Hematopoietic multipotent progenitor cell (in vitro differentiated cells): ENCODE results near the gene FAM120A. TPM values are rescaled to one million over a fixed set of nuclear protein-coding genes. Genes with fewer than 3 reads are reported as not detected.

Experiments
- DNase-seq, 3 donors: peaks; one replicate each; pipeline ENCODE4 v3.0.0-alpha.2; 2011 to 2015; ENCODE audit warnings: low read depth in 2 of 3, low spot score in 2 of 3
- total RNA-seq: library from RNA; depleted of rRNA; stranded (reverse); fragments of >200 nt; gene quantifications from one replicate; pipeline ENCODE4 v1.2.3, GENCODE V29; 2012

The FAM120A gene
- total RNA-seq, 1 donor: 107 TPM

GRCh38 chr9:93574900-93575795, 123.7 kb downstream of the FAM120A start:
- DNase-seq: no peak

- peak in 2 of 3 donors; percentile 51 to 66 for DNase-seq
Measured at GRCh38 chr9:93575796-93576257, 124.3 kb downstream of the FAM120A start.

DNA sequence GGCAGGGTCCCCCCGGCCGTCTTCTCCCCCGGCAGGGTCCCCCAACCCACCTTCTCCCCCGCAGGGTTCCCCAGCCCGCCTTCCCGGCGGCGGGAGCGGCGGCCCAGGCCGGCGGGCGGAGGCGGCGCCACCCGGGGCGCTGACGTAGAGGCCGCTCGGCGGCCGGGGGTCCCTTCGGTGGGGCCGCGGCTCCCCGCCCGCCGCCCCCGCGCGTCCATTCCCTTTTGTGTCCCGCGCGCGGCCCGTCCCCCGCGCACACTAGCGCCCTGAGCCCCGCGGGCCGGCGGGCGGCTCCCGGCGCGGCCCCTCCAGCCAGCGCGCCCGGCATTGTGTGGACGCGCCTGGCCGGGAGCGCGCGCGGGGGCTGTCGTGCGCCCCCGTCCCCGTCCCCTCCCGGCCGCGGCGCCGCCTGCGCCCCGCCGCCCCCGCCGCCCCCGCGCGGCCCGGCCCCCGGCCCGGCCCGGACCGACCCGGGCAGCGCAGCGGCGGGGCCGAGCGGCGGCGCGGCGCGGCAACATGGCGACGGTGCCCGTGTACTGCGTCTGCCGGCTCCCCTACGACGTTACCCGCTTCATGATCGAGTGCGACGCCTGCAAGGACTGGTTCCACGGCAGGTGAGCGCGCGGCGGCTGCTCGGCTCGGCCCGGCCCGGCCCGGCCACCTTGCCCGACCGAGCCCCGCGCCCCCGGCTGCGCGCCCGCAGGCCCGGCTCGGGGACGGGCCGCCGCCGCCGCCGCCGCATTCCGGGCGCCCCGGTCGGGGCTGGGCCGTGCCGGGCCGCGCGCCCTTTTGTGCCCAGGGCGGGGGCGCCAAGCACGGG, 125.0 kb downstream of the FAM120A start, which contains the start of gene PHF2:
TSS of gene PHF2 (plus strand) at position 327 of the 820 bp plus-strand sequence. CDS start at position 517, 190 bp downstream.
- DNase-seq: peak in 2 of 3 donors; percentile 29 to 34

DNA sequence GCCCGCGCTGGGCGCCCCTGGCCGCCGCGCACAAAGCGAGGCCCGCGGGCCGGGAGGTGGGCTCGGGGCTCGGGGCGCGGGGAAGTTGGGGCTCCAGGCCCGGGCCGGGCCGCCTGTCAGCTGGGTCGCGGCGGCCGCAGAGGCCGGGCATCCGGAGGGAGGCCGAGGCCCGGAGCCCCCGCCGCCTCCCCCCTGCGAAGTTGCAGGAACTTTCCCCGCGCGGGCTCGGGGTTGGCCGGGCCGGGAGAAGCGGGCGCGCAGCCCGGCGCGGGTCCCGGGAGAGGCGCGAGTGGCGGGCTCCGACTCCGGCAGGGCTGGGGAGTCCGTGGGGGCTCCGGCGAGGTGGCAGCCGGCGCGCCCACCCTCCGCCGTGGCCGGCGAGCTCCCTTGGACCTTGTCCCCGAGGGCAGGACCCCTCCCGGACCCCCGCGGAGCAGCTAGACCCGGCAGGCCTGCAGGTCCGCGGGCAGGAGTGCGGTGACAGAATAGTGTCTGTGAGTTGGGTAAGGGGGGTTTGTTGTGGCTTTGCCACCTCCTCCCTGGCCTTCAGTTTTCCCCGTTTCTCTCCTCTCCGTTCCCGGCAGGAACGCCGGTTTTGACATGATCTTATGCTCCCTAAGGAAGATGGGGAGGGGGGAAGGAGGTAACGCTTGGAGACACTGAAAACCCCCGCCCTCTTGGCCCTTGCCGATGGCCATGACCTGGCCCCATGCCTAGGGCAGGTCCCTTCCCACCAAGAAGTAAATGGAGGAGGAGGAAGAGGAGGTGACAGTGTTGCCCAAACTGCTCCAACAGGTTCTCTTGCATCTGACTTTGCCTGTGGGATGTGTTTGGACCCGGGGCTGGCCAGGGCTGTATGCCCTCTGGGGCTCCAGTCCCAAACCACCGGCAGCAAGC, 125.8 kb downstream of the FAM120A start:
- no peak for DNase-seq

- no peak for DNase-seq
Measured at GRCh38 chr9:93577975-93578682, 126.6 kb downstream of the FAM120A start.

GRCh38 chr9:93578844-93579243, 127.4 kb downstream of the FAM120A start:
- DNase-seq: no peak

GRCh38 chr9:93579711-93580516, 128.4 kb downstream of the FAM120A start:
- no peak for DNase-seq

DNA sequence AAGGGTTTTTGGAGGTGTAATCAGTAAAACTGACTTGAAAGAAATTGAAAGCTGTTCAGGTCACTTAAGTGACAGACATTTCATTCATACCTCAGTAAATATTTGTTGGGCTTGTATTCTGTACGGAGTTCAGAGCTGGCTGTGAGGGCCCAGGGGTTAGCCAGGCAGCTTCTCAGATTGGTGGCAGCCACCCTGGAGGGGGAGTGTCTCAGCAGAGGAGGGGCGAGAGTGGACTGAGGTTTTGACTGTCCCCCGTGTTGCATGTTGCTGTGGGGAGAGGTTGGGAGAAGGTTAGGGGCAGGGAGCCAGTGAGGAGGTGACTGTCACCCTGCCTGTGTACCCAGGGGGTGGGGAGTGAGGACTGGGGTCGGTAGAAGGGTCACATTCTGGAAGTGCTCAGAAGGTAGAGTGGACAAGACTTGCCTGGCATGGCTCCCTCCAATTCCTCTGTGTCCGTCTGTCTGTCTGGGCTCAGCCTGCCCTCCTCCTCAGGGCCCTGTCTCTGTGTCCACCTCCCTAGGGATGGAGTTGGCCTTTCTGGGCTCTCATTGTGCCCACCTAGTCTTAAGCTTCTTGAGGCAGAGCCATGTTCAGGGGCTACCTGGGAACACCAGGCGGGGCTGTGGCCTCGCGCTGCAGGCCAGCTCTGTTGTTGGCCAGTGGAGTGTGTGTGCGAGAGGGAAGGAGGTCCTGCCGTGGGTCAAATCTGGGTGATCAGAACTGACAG, 129.3 kb downstream of the FAM120A start:
- no peak for DNase-seq

GRCh38 chr9:93582115-93582514, 130.6 kb downstream of the FAM120A start:
- DNase-seq: no peak

- DNase-seq: no peak
Measured at GRCh38 chr9:93582550-93582949, 131.1 kb downstream of the FAM120A start.

- DNase-seq: no peak
Measured at GRCh38 chr9:93585259-93585658, 133.8 kb downstream of the FAM120A start.

GRCh38 chr9:93585695-93586094, 134.2 kb downstream of the FAM120A start:
- DNase-seq: no peak

DNA sequence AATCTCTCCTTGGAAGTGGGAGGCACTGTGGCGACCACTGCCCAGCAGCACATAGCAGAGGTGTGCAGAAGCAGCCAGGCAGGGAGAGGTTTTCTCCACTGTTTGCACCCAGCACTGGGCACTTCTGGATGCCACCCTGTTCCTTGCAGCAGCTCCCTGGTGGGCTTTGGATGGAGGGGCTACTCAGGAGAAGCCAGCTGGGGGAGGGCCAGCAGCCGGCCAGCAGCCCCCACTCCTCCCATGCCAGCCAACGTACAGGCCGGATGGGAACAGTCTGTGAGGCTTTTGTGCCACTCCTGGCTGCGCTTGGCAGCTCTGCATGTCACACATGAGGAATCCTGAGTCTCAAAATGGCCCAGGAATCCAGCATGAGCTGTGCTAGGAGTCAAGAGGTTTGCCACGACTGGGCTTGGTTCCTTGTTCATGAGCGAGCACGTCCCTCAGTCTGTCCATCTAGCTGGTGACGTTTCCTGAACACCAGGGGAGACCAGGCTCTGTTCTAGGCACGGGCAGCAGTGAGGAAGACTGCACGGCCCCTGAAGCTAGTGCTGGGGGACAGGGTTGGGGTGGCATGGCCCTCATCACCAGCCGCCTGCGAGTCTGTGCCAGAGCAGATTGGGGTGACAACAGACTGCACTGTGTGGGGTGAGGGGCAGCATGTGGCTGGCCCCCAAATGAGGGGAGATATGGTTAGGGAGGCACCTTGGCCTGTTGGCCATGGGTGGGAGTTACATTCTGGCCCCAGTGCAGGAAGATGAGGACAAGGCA, 135.0 kb downstream of the FAM120A start:
- DNase-seq: no peak

- no peak for DNase-seq
Measured at GRCh38 chr9:93587284-93587650, 135.8 kb downstream of the FAM120A start.

- DNase-seq: no peak
Measured at GRCh38 chr9:93587651-93588347, 136.3 kb downstream of the FAM120A start.

GRCh38 chr9:93588641-93589609, 137.4 kb downstream of the FAM120A start:
- no peak for DNase-seq
